Skin epidermis (tissue), 12 donors: Measurements from ENCODE around the gene SLX9.
"Not testable (repeated sequence)": the region's sequence is repeated elsewhere in the genome, so short reads cannot be mapped to it uniquely, and the experiment has no call there.

Experiments
- H3K27ac ChIP-seq, 21 experiments: fragments of 200-600 bp; sonication (generic) in 11 of 21; one replicate each; pipeline ENCODE4 v1.5.0; 2020; ENCODE audit warnings: mild to moderate bottlenecking in 3 of 21, inconsistent platforms in 2 of 21, moderate library complexity in 2 of 21
- H3K4me3 ChIP-seq, 7 experiments: fragments of 200-600 bp; sonication (generic) in 2 of 7; one replicate each; pipeline ENCODE4 v1.5.0; 2020; ENCODE audit warnings: inconsistent platforms in 2 of 7, mild to moderate bottlenecking in 2 of 7, moderate library complexity in 1 of 7

The SLX9 gene

DNA sequence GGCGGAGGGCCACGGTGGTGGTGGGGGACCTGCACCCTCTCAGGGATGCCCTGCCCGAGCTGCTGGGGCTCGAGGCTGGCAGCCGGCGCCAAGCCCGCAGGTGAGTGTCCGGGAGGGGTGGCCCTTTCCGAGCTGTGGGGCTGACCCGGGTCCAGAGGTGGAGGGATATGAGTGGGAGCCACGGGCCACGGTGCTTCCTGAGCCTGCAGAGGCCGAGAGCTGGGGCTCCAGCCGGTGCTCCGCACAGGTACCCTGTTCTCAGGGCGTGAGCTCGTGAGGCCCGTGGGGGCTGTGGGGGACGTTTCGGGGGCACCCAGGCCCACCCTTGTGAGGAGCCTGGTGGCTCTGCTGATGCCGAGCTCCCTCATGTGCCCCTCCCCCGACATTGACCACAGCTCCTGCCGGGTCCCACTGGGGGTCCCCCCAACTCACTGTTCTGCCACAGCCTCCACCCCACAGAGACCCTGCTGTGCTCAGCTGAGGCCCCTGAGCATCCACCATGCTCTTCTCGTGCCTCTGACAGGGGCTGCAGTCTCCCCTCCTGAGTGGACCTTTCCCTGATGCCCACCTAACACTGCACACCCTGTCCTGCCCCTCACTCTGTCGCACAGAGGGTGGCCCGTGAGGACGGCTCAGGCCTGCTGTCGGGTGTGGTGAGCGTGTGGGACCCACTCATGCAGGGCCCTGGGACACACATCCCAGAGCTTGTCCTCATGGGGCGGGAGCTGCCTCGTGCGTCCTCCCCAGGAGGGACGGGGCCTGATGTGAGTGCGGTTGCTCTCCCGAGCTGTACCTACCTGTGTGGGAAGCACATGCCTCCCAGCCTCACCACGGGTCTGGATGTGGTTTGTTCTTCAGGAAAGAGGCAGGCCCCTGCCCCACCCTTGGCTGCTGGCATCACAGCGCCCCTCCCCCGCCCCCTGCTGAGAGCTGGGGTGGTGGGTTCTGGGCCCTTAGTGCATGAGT, 27.5 kb downstream of the SLX9 start:
- Histone ChIP-seq H3K27ac (peak overlapping the region in 15 of 21 experiments; percentile 5 to 74 (median 51)), H3K4me3 (no peak overlapping the region)

DNA sequence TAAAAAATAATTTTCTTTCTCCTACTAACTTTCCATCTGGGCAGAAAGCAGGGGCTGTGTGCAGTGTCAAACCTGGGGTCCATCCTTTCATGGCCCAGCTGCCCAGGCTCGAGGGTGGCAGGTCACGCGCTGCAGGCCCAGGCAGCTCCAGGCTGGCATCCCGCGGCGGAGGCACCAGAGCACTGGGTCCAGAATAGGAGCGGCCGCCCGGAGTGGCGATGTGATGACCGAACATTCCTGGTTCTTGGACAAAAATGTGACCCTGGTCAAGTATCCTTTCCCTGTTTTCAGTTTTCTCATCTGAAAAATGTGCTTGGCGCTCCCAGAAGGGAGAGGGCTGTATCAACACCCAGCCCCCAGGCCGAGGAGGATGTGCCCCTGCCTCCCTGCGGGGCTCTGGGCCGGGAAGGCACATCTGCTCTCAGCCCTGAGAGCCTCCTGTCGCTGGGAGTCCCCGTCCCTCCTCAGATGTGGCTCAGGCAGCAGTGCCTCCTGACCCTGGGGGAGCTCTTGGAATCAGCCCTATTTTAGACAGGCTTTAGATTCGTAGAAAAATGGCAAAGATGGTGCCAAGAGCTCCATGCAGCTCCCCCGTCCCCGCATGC, 29.3 kb downstream of the SLX9 start:
- H3K4me3 ChIP-seq, result no peak overlapping the region
- H3K27ac ChIP-seq, result peak overlapping the region in 8 of 21 experiments; percentile 10 to 66 (median 45)

DNA sequence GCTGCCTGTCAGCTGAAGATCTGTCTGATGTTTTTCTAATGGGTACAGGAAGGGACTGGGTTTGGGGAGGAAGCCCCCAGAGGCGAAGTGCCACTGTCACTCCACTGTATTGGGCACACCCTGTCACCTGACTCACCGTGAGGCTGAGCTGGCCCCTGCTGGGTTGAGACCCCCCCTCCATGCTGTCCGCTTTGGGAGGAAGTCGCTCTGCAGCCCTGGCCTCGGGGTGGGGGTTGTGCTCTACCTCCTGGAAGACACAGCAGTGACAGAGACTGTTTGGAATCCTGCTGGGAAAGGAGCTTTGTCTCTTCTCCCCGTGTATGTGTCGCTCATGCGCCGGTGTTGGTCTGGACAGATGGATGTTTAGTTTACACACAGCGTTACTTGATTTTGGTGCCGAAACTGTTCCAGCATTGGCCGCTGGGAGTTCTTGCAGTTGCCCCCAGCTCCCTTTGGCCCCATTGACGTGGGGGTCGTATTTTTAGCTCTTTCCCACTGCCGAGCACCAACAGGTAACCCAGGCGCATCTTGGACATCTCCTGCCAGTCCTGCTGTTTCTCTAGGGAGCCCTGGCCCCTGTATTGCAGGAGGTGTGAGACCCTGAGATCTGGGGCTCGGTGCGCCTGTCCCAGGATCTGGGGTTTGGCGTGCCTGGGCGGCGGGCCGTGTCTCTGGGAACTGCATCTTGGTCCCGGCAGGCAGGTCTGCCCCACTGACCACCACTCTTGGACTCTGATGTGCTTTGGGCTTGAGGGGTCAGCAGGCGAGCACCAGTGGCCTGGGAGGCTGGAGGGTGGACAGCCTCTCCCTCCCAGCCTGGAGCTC, 30.3 kb downstream of the SLX9 start:
- no peak overlapping the region for H3K4me3 ChIP-seq
- H3K27ac ChIP-seq, result peak overlapping the region in 3 of 21 experiments; percentile 10 to 56 (median 19)

DNA sequence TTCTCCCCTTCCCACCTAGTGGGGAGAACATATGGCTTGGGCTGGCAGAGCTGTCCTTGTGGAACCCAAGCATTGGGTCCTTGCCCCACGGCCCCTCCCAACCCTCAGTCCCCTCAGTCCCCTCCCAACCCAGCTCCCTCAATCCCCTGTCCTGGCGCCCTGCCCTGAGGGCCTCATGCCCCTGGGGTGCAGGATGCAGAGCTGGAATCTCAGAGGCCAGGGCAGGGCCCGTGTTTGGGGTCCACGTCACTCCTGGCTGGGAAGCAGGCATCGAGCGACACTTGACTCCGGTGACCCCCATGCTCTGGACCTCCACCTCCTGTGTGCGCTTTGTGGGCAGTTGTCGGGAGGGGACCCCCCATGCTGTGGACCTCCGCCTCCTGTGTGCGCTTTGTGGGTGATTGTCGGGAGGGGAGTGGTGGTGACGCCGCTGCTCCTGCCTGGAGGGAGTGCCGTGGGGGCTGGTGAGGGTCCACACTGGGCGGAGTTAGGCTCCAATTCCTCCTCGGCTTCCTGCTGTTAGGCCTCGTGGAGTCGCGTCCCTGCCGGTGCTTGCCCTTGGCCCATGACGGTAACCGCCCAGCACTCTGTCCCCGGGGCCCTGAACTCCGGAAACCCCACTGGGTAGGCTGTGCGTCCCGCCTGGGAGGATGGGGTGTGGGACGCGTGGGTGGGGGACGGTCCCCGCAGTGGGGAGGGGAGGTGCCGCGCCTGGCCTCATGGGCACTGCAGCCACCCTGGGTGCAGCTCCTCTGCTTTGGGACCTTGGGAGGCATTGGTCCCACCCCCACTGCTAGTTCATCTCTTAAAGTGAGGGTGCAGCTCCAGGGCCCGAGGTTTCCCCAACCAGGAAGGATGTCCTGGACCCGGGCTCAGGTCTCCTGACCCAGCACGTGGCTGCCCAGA, 31.2 kb downstream of the SLX9 start:
- Histone ChIP-seq H3K4me3 (no peak overlapping the region), H3K27ac (peak overlapping the region in 1 of 21 experiments; percentile 12)

DNA sequence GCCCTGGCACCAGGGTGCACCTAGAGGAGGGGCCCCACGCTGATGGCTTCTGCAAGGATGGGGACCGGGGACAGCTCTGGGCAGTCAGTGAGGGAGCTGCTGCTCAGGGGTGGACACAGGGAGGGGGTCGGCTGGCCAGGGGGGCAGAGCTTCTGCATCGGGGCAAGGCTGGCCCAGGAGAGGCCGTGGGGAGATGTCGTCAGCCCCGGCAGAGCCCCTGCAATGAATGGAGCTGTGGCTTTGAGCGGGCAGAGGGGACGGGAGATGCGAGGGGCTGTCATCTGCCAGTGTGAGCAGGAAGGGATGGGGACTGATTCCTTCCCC, 31.8 kb downstream of the SLX9 start:
- H3K27ac ChIP-seq, result no peak overlapping the region
- no peak overlapping the region for H3K4me3 ChIP-seq

DNA sequence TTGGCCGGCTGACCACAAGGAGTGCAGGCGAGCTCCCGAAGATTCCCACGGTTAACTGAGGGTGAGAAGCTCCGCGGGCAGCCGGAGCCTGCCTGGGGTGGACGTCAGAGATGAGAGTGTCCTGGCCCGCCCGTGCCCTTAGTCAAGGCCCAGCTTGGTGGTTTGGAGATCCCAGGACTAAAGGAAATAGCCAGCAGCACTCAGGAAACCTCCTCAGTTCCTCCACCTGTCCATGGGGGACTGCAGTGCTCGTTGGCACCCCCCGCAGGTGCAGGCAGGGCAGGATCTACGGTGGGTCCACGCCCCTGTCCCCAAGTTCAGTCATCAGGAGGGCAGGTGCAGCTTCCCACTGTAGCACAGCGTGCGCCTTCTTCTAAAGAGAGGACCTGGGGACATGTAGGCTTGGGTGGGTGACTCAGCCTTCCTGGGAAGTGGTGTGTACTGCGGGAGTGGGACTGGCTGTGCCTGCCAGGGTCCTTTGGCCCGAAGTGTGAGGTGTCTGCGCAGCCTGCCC, 32.5 kb downstream of the SLX9 start:
- no peak overlapping the region for H3K4me3 ChIP-seq
- H3K27ac ChIP-seq, result no peak overlapping the region

DNA sequence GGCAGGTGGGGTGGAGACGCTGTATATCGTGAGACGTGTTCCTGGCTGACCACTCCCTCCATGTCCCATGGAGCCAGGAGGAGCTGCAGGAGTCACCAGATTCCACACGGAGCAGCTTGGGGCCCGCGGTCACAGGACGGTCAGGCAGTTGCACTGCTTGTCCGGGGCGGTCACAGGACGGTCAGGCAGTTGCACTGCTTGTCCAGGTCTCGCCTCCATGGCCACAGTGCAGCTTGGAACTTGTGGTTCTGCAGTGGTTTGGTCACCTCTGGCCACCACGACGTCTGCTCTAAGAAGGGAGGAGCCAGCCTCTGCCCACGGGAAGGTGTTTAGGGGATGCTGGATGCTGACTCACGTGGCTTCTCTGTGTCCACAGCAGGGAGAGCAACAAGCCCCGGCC, 33.0 kb downstream of the SLX9 start:
- no peak overlapping the region for H3K27ac ChIP-seq
- no peak overlapping the region for H3K4me3 ChIP-seq

DNA sequence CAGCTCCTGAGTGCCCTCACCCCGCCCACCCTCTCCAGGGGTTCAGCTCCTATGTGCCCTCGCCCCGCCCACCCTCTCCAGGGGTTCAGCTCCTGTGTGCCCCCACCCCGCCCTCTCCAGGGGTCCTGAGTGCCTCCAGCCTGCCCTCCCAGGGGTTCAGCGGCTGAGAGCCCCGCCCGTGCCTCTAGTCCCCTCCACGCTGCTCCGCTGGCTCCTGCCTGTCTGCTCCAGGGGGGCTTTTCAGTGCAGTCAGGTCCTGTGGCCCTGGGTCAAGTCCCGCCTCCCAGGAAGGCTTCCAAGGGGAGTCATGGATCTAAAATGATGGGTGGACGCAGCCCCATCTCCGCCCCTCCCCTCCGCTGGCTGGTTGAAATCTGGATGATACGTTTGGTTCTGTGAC, 33.8 kb downstream of the SLX9 start:
- no peak overlapping the region for H3K27ac ChIP-seq
- H3K4me3 ChIP-seq, result no peak overlapping the region

DNA sequence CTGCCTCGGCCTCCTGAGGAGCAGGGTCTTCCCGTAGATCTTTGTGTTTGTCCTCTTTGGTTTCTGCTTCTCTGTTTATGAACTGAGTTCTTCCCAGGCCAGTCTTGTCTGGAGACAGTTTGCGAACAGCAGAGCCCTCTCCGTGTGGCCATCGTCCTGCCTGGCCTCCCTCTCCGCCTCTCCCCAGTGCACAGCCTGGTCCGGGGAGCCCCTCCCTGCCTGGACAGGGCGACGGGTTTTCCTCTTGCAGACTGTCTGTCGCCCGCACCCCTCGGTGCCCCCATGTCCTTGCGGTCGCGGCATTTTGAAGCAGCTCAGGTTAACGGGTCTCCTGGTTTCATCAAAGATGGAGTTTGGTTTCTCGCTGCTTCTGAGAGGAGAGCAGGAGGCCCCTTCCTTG, 34.8 kb downstream of the SLX9 start:
- Histone ChIP-seq H3K27ac (no peak overlapping the region), H3K4me3 (no peak overlapping the region)

DNA sequence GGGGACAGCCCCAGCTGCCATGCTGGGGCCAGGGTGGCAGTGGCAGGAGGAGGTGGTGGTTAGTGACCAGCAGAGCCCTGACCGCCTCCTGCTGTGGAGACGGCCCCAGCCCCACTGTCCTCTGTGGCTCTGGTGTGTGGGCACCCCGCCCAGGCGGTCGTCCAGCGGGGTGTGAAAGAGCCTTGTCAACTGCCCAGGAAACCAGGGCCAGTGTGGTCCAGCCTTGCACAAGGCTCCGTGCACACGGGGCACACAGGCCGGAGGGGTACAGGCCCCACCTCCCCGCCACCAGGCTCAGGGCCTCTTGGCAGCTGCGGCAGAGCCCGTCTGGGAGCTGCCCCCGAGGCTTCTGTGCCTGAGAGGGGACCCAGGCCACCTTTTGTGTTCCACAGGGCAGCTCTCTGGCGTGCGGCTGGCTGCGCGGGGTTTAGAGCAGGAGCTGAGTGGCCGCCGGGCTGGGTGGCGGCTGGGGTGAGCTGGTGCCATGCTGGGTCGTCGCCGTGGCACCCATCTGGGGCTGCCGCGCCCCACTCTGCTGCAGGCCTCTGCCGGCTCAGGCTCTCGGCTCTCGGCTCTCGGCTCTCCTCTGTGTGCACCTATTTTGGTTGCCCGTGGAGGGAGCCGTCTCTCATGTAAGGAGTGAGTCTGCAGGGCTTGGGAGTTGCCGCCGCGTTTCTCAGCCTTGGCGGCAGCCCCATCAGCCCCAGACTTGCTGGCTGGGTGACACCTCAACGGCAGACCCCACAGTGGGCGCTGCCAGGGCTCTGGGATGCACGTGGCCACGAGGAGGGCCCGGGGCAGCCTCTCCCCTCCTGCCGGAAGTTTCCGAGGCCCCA, 36.1 kb downstream of the SLX9 start:
- Histone ChIP-seq H3K27ac (peak overlapping the region in 2 of 21 experiments; percentile 5 to 29), H3K4me3 (no peak overlapping the region)

DNA sequence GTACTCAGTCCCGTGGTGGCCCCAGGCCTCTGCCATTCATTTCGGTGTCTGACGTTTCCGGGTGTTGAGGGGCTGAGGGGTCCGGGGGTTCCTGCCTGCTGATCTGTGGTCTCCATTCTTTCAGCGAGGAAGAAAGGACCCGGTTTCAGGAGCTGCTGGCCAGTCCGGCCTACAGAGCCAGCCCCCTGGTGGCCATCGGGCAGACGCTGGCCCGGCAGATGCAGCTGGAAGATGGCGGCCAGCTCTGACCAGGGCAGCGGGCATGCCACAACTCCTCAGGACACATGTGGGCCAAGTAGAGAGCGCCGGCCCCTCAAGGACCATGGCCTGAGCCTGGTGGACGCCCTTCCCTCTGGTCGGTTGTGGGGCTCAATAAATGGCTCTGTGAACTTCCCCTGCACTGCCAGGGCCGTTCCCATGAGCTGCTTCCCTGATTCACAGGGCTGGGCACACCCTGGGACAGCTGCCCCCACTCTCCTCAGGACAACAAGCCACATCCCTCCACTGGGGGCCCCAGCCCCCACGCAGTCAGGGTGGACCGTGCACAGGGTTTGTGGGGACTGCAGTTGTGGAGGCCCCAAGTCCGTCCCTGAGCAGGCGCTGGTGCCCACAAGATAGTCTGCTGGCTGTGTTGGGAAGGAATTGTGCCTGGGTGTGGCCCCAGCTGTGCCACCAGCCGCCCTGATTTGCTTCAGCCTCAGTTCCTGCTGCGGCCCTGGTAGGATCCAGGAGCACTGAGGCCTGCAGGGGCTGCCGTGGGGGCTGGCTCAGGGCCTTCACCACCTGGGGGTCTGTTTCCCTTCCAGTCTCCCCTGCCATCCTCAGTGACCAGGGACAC, 36.9 kb downstream of the SLX9 start:
- H3K4me3 ChIP-seq, result not testable (repeated sequence)
- peak overlapping the region in 3 of 21 experiments; percentile 8 to 29 (median 10) for H3K27ac ChIP-seq

DNA sequence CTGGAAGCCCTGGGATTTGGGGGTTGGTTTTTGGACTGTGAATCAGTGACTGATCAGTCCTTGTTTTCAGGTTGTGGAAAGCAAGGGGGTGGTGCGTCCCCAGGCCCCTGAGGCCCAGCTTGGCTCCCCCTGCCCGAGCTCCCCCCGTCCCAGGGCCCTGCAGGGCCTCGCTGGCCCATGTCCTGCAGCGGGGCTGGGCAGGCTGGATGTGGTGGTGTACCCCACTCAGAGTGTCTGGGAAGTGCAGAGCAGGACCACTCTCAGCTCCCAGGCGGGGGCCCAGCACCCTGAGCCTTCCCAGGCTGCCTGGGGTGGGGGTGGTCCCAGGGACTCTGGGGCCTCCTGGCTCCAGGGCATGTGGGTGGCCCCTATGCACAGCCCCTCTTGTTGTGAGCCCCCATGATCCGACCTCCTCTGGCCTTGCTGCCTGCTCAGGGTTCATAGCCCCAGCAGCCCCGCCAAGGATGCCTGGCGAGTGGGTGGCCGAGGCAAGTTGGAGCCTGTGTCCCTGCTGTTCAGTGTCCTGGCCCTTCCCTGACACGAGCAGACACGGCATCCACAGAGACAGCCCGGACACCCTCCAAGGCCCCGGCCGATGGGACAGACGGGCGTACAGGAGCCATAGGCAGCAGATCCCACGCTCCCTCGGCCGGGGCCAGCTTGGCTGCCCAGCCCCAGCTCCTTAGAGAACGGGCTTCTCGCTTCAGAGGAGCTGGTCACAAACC, 37.9 kb downstream of the SLX9 start:
- Histone ChIP-seq H3K27ac (peak overlapping the region in 5 of 21 experiments; percentile 6 to 39 (median 10)), H3K4me3 (no peak overlapping the region)

DNA sequence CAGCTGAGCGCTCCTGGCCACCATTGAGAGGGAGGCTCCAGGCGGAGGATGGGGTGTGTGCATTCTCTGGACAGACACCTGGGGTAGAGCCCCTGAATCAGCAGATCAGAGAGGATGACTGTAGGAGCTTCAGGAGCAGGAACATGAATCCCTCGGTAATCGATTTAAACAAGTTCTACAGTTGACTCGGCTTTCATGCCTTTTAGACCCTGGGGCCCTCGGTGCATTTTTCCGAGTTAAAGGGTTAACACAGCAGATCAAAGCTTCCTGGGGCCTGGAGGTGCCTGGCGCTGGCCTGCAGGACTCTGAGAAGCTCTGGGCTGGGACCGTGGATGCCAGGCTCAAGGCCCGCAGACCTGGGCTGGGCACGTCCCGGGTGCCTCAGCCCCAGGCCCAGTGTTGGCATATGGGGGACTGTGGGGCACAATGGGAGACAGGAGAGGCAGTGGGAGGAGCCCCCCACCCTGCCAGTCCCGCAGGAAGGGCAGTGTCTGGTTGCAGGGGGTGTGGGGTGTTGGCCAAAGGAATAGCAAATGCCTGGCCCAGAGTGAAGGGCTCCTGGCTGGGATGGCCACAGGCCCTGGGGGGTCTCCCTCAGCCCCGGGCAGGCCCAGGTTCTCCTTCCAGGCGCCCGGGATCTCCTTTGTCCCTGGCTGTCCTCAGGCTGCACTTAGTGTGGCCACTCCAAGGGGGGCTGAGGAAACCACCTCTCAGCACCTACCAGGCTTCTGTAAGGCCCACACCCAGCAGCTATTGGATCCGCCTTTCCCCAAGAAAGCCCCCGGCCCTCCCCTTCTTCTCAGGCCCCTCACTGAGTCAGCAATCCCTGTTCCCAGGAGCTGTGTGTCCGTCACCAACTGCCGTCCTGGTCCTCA, 40.1 kb downstream of the SLX9 start:
- H3K4me3 ChIP-seq, result no peak overlapping the region
- no peak overlapping the region for H3K27ac ChIP-seq

DNA sequence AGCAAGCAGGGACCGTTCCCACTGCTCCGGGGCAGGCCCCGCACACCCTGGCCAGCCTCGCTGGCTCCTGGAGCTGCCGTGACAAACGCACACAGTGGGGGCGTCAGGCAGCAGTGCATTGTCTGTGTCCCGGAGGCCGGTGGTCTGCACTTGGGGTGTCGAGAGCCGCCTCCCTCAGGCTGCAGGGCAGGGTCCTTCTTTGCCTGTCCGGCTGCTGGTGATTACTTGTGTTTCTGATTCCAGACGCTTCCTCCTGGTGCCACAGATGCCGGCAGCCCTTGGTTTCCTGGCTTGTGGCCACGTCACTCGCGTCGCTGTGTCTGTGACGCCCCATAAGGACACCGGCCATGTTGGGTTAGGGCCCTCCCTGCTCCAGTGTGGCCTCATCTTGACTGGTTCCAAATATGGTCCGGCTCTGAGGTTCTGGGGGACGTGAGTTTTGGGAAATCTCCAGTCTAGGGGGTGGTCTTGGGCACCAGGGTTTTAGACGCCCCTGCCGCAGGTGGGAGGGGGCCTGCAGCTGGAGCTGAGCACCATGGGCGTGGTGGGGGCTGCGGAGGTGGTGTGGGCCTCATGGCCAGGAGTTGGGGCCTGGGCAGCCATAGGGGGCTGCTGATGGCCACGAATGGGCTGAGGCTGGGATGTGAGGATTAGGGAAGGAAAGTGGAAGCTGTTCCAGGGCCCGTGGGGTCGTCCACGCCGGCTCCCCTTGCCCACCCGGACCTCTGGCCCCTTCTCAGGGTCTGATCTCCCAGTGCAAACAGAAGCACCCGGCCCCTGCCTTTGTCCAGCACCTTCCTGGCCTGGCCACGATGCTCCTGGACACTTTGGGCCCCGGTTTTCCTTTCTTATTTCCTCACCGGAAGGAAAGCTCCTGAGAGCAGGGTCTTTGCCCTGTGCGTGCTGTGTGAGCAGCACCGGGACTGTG, 41.0 kb downstream of the SLX9 start:
- H3K27ac ChIP-seq, result no peak overlapping the region

More for the DNA sequence above, 41.0 kb downstream of the SLX9 start:
- H3K4me3 ChIP-seq, result no peak overlapping the region
